Uterus (tissue), 4 donors: ENCODE results near the gene IZUMO1R. TPM values are rescaled to one million over a fixed set of nuclear protein-coding genes. Genes with fewer than 3 reads are reported as not detected.

Source experiments
- total RNA-seq, 4 donors: library from RNA; depleted of rRNA in 3 of 4; stranded (reverse); fragments of >200 nt in 3 of 4; gene quantifications; one replicate each; pipeline versions ENCODE4 v1.1.0 to v1.2.4, GENCODE V29; 2014 to 2023
- donor health status: DM: yes; HTN: yes; CAD: no.

IZUMO1R gene
- total RNA-seq, 4 donors from 2014 or later = not detected

Other genes starting within 250 kb of the IZUMO1R start
- 10 to 100 TPM in 3 of 4 donors, 1 to 10 TPM in 1; 4.1 to 37.9 (median 15.1) TPM for gene PANX1, start 175.7 kb upstream of the IZUMO1R start, total RNA-seq
- under 1 TPM in 2 of 4 donors, not detected in 2; 0.21 to 0.28 TPM for gene GPR83, start 96.8 kb downstream of the IZUMO1R start, total RNA-seq
- 10 to 100 TPM in 2 of 4 donors, 1 to 10 TPM in 2; 5.9 to 45.8 (median 16.9) TPM for gene MRE11, start 189.3 kb downstream of the IZUMO1R start, total RNA-seq
- 10 to 100 TPM; 21.3 to 55.6 (median 26.6) TPM for gene ANKRD49, start 189.4 kb downstream of the IZUMO1R start, total RNA-seq
- not detected for gene C11orf97, start 207.9 kb downstream of the IZUMO1R start, total RNA-seq
- gene FUT4, start 239.3 kb downstream of the IZUMO1R start, total RNA-seq = 10 to 100 TPM in 2 of 4 donors, 1 to 10 TPM in 2; 2.6 to 15.2 (median 9.2) TPM